ENCODE measurements around the gene TKTL1.

TKTL1 gene

GRCh38 chrX:154379569-154379951, 84.0 kb downstream of the TKTL1 start:
- DNase-seq, result no peak

All from NCI-H510A (cell line).